ENCODE results near the gene EPHA6.

GRCh38 chr3:97721446-97721845 is 907.1 kb downstream of the EPHA6 start:
- TF ChIP-seq POLR2AphosphoS5 (IDR thresholded peaks at IDR 0.05; ENCODE audit: low read depth, low read length) (no peak), POLR2A (IDR thresholded peaks at IDR 0.05; ENCODE audit: low read depth, low read length) (no peak), TAF1 (IDR thresholded peaks at IDR 0.05; ENCODE audit: low read depth, low read length) (no peak), SPI1 (IDR thresholded peaks at IDR 0.05; ENCODE audit: low read depth, low read length) (no peak), POU2F2 (IDR thresholded peaks at IDR 0.05; ENCODE audit: low read depth, low read length) (no peak), PAX5 (IDR thresholded peaks at IDR 0.05; ENCODE audit: insufficient read depth, low read length, severe bottlenecking) (no peak)
